ENCODE measurements around the gene PGS1.

Gene PGS1

GRCh38 chr17:78428025-78428575 is 49.7 kb downstream of the PGS1 start:
- DNase-seq: no peak

DNA sequence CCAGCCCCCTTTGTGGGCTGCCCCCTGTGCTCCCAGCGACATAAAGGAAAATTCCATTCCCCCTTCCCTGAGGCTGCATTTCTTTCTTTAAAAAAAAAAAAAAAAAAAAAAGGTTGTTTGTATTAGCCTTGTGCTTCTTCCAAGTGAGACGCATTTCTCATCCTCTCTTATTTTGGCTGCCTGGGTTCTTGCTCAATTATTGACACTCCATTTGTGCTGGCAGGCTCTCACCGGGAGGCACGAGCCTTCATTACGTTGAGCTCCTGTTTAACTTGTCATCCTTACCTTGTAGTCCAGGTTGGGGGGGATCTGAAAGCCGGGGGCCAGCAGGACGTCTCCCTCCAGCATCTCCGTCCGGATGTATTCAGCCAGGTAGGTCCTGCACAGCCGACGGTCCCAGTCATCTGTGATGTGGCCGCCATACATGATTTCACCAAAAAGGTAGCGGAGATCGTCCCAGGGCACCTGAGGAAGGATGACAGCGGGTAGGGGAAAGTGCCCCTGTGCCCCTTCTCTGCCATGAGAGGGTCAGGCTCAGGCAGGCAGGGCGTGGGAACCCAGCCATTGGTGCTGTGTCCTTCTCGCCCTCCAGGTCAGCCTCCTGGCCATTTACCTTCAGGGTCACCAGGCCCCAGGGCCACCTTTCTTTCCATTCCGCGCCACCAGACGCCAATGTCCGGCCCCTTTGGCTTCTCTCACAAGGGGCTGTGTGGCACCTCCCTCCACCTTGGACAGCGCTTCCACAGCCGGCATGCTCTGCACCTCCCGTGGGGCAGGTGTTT is 50.6 kb downstream of the PGS1 start:
- DNase-seq: no peak

DNA sequence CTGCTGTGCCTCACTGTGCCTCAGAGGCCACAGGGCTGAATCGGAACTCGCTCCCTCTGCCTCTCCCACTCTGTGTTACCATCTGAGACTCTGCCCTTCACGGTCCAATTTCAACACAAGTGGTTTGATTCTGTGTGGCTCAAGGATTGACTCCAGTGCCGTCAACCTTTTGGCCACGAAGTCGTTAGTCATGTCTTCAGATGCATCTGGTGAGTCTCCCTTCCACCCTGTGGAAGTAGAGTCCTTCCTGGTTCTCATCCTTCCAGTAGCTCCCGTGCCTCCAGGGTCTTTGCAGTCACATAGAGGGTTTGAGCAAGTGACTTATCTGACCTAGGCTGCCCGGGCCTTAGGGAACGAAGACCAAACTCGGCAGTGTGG is 51.2 kb downstream of the PGS1 start:
- DNase-seq: no peak

DNA sequence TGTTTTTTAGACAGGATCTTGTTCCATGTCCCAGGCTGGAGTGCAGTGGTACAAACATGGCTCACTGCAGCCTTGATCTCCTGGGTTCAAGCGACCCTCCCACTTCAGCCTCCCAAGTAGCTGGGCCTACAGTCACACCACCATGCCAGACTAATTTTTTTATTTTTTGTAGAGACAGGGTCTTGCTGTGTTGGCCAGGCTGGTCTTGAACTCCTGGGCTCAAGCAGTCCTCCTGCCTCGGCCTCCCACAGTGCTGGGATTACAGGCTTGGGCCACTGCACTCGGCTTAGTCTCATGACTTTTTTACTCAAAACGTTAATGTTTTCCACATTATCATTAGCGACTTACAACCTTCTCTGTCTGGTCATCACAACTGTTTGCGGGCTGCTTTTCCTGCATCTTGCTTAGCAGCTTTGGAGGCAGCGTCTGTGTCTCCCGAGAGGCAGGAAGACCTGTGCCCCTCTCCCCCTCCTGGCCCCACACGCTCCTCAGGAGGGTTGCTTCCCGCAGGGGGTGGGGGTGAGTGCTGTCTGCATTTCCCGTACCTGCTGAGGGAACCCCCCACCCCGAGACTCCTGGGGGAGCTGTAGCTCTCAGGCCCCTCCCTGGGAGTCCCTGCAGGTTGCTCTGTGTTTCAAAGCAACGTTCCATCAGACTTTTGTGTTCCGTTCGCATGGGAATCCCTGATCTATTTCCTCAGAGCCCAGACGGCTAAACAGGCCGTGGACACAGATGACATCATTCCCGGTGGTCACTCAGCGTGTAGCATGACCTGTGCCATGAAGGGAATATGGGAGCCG is 52.6 kb downstream of the PGS1 start:
- DNase-seq: no peak

DNA sequence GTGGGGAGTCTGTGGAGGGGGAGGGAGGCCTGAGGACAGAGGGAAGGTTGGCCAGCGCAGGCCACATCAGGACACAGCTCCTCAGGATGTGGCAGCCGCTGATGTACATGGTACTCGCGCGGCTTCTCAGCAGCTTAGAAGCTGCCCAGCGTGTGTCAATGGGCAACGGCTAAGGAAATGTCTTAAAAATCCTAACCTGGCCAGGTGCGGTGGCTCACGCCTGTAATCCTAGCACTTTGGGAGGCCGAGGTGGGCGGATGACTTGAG is 53.2 kb downstream of the PGS1 start:
- no peak for DNase-seq

DNA sequence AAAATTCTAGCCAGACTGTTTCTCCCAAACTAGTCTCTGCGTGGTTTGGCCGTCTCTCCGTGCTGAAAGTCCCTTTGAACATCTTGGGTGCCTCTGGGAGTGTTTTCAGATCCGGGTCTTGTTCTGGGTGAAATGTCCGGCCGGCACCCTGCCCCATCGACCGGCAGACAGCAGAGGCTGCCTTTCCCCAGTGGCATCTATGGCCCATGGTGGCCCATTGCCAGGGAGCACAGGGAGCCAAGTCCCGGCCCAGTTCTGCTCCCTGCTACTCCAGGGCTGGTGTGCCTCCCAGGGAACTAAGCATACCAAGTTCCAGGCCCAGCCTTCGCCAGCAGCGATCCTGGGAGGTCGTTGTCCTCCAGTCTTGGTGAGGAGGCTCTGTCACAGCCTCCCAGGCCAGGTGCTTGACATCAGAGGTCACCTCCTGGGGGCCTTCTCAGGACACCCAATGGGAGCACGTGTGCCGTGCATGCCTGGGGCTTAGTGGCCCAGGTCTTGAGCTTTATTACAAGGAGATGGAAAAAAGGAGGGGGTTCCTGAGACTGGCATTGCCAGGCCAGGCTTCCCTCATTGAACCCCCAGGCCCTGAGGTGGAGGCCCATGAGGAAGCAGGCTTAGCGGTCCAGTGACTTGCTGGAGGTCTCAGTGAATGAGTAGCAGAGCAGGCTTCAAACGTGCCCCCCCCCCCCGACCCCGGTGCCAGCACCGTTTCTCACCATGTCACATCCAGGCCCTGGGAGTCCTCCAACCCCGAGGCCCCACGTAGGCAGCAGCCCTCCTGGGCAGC is 54.0 kb downstream of the PGS1 start:
- DNase-seq: no peak

DNA sequence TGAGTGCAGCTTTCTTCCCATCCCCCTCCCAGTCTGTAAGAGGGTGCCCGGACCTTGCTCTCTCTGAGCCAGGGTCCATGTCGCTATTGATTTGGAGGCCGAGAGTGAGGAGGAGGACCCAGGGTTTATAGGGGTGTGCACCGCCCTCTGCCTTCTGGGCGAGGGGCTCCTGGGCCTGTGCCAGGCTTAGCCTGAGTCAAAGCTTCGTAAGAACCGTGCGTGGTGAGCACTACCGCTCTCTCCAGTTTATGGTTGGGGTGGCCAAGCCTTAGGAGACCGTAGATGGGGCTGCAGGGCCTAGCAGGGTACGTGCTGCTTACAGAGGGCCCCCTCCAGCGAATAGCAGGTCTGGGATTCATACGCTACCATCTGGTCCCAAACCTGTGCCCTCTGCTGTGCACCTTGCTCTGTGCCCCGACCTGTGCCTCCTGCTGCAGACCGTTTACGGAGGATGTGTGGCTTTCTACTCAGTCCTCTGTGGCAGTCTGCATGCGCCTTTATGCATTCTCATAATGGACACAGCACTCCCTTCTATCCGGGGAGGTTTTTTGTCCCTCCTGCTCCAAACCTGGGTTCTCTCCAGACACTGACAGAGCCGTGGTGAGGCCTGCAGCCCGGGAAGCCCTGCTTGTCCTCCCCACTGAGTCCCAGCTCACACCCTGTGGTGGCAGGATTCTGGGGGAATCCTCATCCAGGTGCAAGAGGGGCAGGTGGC is 54.7 kb downstream of the PGS1 start:
- DNase-seq: no peak

DNA sequence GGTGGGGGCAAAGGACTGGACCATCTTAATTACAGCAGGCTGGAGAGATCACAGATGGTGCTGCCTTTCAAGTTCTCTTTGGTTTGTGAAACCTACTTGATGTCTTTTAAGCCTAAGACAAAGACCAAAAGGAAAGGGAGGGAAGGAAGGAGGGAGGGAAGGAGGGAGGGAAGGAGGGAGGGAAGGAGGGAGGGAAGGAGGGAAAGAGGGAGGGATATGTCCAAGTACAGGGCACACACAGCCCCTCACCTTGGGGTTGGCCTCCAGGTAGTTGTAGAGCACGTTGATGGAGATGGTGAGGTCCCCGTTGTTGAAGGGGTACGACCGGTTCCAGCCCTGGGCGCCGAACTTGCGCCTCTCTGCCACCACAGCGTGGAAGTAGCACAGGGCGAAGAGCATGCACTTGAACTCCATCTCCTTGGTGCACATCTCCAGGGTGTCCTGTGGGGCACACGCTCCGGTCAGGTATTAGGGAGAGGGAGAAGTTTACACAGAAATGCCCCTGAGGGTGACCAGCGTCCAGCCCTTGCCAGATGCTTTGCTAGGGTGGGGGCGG is 55.4 kb downstream of the PGS1 start:
- DNase-seq: no peak

- DNase-seq: no peak
Observed at GRCh38 chr17:78434455-78435329, 56.2 kb downstream of the PGS1 start.

GRCh38 chr17:78435330-78436005 is 57.0 kb downstream of the PGS1 start:
- DNase-seq: no peak

GRCh38 chr17:78437508-78438169 is 59.2 kb downstream of the PGS1 start:
- DNase-seq: no peak

- DNase-seq: no peak
Observed at GRCh38 chr17:78438271-78438691, 59.8 kb downstream of the PGS1 start.

GRCh38 chr17:78438694-78439325 is 60.4 kb downstream of the PGS1 start:
- no peak for DNase-seq

- DNase-seq: no peak
Observed at GRCh38 chr17:78441271-78441971, 63.0 kb downstream of the PGS1 start.

GRCh38 chr17:78442648-78443218 is 64.3 kb downstream of the PGS1 start:
- DNase-seq: no peak

- DNase-seq: no peak
Observed at GRCh38 chr17:78444392-78444791, 65.9 kb downstream of the PGS1 start.

DNA sequence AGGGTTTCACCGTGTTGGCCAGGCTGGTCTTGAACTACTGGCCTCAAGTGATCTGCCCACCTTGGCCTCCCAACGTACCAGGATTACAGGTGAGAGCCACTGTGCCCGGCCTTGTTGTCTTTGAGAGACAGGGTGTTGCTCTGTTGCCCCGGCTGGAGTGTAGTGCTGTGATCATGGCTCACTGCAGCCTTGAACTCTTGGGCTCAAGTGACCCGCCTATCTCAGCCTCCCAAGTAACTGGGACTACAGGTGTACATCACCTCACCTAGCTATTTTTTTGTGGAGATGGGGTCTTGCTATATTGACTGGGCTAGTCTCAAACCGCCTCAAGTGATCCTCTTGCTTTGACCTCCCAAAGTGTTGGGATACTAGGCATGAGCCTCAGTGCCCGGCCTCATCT is 68.4 kb downstream of the PGS1 start:
- DNase-seq: no peak

DNA sequence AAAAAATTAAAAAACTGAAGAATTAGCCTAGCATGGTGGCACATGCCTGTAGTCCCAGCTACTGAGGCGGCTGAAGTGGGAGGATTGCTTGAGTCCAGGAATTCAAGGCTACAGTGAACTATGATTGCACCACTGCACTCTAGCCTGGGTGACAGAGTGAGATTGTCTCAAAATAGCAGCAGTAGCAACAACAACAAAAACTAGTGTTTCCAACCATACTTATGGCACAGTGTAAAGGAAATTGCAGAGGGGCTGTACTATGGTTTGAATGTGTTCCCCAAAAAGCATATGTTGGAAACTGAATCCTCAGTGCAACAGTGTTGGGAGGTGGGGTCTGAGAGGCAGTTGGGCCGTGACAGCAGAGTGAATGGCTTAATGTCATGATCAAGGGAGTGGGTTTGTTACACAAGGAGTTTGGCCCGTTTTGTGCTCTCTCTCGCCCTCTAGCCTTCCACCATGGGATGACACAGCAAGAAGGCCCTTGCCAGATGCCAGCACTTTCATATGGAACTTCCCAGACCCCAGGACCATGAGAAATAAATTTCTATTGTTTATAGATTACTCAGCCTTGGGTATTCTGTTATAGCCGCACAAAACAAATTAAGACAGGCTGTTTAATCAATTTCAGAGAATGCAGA is 70.0 kb downstream of the PGS1 start:
- no peak for DNase-seq
